NCI-H1417 treated with DMSO at 0.1 percent for 48 hours (cell line): ENCODE data around the gene DOCK4.

Experiments
- DNase-seq: peaks from one replicate; lab custom pipeline; 2025; lab: John Stamatoyannopoulos, UW

DOCK4 gene

DNA sequence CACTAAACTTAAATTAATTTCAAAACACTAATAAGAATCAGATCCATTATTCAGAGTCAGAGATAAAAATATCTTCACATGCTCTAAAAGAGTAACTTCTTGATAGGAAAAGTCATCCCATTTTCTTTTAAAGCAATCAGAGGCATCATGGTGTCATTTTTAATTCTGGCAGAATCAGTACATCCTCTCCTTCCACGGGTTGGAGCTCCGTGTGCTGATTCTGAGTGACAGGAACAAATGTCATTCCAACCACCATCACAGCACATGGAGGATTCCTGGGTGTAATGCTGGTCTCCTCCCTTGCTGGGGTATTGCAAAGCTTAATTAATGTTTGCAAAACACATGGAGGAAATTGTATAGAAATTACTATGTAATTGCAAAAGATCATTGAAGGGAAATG lies 529.4 kb downstream of the DOCK4 start:
- no peak for DNase-seq
